ENCODE results near the gene ADGRD2.

ADGRD2 gene

DNA sequence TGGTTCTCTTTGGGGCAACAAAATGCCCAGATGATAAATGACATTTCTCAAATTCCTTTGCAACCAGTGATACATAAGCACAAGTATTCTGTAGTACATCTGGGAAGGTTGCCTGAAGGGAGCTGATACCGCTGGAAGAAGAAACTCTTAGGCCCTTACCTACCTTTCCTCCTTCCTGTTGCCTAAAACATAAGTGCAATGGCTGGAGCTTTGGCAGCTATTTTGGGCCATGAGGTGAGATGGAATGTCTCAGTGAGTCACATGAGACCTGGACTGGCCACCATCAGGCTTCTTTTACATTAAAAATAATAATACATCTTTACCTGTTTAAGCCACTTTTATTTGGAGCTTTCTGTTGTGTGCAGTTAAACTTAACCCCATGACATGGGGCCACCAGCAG is 11.2 kb upstream of the ADGRD2 start:
- no peak for DNase-seq

- no peak for DNase-seq
Observed at GRCh38 chr9:124439686-124440243, 10.5 kb upstream of the ADGRD2 start.

DNA sequence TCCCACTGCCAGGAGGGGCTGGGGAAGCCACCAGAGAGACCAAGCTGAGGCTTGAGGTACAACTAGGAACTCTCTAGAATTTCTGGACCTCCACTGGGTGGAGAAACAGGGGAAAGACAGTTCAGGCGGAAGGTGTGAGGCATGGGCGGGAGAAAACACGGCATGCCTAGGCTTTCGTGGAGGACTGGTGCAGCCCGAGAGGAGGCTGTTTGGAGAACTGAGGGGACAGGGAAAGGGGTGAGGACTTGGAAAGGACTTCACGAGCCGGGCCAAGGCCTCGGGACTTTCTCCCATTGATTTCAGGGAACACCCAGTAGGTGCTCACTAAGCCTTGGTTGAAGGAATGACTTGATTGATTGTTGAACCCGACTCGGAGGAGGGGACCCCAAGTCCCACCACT is 9.5 kb upstream of the ADGRD2 start:
- DNase-seq = no peak

GRCh38 chr9:124441291-124441690 is 9.0 kb upstream of the ADGRD2 start:
- DNase-seq = no peak

- no peak for DNase-seq
Observed at GRCh38 chr9:124442379-124442778, 7.9 kb upstream of the ADGRD2 start.

DNA sequence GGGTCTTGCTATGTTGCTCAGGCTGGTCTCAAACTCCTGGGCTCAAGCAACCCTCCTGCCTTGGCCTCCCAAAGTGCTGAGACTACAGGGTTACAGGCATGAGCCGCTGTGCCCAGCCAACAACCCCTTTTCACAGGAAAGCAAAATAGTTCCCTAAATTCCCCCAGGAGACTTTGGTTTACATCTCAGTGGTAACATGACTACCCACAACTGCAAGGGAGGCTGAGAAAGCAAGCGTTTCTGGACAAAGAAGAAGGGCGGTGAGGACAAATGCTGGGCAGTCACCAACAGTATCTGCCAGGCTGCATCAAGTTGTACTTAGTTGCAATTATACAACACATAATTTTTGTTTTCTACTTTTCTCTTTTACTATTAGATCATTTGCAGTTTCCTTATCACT is 7.4 kb upstream of the ADGRD2 start:
- DNase-seq = no peak

DNA sequence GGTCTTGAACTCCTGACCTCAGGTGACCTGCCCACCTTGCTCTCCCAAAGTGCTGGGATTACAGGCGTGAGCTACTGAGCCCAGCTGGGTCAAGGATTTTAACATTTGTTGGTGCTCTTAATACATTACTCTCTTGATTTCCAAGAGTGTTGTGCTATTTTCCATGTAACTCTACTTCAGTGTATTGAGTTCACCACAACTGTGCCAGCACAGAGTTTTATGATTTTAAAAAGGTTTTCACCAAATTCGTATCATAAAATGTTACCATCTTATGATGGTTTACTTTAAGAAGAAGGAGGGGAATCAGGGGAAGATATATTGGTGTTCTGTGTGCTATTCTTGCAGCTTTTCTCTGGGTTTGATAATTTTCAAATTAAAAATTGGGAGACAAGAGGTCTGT is 6.6 kb upstream of the ADGRD2 start:
- no peak for DNase-seq

DNA sequence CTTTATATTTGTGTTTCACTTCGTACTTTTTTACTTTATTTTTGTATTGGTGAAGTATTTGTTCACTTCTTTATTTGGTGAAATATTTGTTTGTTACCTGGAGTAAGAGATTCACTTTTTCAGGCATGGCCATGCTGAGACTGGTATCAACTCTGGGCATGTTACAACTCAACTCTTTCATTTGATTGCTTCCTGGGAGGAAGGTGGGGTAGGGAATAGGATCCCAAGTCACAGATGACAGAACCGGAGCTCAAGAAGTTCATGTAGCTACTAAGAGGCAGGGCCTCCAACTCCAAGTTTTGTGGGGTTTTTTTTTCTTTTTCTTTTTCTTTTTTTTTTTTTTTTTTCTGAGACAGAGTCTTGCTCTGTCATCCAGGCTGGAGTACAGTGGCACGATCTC is 6.1 kb upstream of the ADGRD2 start:
- no peak for DNase-seq

- DNase-seq = no peak
Observed at GRCh38 chr9:124447297-124447661, 3.0 kb upstream of the ADGRD2 start.

- no peak for DNase-seq
Observed at GRCh38 chr9:124448019-124448418, 2.2 kb upstream of the ADGRD2 start.

DNA sequence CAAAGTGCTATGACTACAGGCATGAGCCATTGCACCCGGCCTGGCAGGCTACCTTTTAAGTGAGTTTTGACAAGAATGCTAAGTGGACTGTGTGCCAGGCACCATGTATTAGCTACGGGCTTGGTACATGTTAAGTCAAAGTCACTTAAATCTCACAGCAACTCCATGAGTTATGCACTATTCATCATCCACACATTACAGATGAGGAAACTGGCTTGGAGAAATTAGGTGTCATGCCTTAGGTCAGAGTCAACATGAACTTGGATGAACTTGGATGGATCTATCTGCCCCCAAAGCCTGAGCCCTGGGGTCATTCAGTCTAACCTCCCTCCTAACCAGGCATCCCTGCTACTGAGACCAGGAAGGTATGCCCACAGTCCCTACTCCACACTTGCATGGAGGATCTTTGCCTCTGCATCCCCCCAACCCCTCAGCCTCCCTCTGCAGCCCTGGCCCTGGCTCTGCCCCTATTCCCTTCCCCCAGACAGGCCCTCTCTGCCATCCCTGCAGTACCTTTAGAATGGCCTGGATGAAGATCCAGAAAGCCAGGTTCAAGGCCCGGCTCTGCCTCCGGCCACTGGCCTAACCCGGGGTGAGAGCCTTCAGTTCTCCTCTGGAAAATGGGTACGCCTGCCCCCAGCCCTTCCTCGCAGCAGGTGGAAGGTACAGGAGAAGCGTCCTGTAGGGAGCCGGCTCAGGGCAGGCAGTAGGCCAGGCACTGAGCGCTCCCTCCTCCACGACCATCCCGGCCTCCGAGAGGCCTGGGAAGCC is 685 bp upstream of the ADGRD2 start:
- no peak for DNase-seq

DNA sequence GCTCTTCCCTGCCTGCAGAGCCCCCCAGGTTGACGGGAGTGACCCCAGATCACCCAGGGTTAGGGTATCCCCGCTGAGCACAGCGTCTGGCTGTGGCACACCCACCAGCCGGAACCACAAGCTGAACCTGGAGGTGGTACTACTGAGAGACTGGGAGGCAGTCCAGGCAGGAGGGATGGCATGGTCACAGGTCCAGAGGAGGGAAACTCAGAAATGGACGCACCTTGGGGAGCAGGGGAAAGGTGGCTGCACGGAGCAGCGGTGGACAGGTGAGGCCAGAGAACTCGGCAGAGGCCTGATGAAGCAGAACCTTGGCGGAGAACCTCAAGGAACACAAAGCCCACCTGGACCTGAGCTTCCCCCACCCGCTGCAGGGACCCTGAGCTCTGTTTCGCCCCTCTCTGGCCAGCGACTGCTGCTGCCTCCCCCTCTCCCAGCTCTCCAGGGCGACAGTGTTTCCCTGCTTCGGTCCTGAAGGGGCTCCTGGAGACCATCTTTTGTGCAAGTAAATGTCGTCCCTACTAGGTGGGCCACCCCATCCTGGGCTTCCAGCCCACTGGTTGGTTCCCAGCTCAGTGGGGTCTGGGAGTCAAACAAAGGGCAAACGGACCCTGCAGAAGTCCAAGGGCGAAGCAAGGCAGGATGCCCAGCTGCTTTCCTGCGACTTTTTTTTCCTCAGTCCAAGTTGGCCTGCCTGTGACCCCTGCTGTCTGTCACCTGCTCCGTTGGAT is 845 bp downstream of the ADGRD2 start:
- DNase-seq = no peak

GRCh38 chr9:124452326-124452725 is 2.1 kb downstream of the ADGRD2 start:
- DNase-seq = no peak

- DNase-seq = no peak
Observed at GRCh38 chr9:124452841-124453585, 2.8 kb downstream of the ADGRD2 start.

- DNase-seq = no peak
Observed at GRCh38 chr9:124453586-124454191, 3.4 kb downstream of the ADGRD2 start.

DNA sequence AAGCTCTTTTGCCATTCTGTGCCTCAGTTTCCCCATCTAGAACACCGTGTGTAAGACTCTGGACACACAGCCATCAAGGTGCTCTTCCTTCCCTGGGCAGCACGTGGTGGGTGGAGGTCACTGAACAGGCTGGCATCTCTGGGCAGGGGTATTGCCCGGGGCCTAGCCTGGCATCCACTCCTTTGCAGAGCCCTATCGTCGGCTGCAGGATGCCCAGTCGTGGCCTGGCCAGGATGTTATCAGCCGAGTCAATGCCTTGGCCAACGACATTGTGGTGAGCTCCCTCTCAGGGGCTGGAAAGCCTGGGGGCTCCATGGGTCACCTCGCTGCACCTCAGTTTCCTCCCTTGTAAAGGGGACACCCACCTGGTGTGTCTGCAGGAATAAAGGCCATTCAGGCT is 4.0 kb downstream of the ADGRD2 start:
- no peak for DNase-seq

GRCh38 chr9:124454791-124455443 is 4.7 kb downstream of the ADGRD2 start:
- no peak for DNase-seq

GRCh38 chr9:124455820-124456219 is 5.6 kb downstream of the ADGRD2 start:
- DNase-seq = no peak

DNA sequence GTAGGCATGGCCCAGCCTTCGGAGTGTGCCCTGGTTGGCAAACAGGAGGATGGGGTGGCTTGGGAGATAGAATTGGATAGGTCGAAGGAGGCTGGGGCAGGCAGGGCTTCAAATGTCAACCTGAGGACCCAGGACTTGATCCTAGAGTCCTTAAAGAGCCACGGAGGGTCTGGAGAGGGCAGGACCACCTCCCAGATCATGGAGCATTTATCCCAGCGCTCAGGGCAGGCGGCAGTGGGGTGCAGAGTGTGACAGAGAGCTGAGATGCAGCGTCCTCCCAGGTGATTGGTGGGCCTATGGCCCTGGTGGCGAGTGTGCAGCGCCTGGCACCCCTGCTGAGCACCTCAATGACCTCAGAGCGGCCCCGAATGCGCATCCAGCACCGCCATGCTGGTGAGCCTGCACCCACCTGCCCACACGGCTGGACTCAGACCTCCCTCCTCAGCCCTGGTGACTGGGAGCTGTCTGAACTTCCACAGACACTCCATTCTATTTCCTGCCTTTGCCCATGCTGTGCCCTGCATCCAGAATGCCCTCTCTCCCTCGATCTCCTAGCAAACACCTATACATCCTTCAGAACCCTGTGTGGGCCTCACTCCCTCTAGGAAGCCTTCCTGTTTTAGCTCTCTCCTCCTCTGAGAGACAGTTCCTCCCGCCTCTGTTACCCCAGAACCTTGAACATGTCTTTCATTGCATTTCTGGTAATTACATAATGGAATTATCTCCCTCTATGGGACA is 6.3 kb downstream of the ADGRD2 start:
- DNase-seq = no peak

- DNase-seq = no peak
Observed at GRCh38 chr9:124457079-124457886, 7.0 kb downstream of the ADGRD2 start.

DNA sequence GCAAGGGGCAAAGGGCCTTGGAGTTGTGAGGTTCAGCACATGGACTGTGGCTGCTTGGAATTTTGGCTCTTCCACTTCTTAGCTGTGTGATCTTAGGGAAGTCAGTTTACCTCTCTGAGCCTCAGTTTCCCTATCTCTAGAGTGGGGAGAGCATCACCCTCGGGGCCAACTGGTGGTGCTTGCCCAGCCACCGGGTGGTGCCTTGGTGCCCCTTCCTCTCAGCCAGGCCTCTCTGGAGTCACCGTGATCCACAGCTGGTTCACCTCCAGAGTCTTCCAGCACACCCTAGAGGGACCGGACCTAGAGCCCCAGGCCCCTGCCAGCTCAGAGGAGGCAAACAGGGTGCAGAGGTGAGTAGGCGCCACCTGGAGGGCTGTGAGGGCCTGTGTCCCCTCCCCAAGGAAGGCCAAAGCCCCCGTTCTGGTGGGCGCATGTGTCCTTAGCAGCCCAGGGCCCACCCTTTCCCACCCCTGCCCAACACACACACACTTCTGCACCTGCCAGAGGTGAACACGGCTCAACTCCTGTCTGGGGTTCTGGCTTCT is 7.7 kb downstream of the ADGRD2 start:
- DNase-seq = no peak
